Kidney (tissue), 14 donors: ENCODE measurements around the gene RAET1E. TPM values are rescaled to one million over a fixed set of nuclear protein-coding genes. Genes with fewer than 3 reads are reported as not detected.
"Not testable (repeated sequence)": the region's sequence is repeated elsewhere in the genome, so short reads cannot be mapped to it uniquely, and the experiment has no call there.

Experiments
- DNase-seq, 5 donors: peaks; one replicate each; pipeline ENCODE4 v3.0.0-alpha.2; 2013 to 2020
- FAIRE-seq: peaks from 2 replicates; lab custom pipeline; 2012; peaks lifted over from hg19 to GRCh38; lab: Jason Lieb, UNC
- H3K27ac ChIP-seq, 2 donors: one replicate each; pipeline ENCODE4 v1.7.0; 2013; ENCODE audit warnings: low read depth in 2 of 2, low read length in 2 of 2, inconsistent platforms in 1 of 2
- H3K27me3 ChIP-seq: one replicate; pipeline ENCODE4 v1.7.1; 2013; ENCODE audit warnings: low read length, inconsistent platforms; ENCODE audit not compliant: control insufficient read depth, insufficient read depth
- H3K36me3 ChIP-seq, 3 donors: one replicate each; pipeline versions ENCODE4 v1.7.0 to v1.7.1; 2013; ENCODE audit warnings: low read length in 3 of 3, control low read depth in 1 of 3, inconsistent platforms in 1 of 3; ENCODE audit not compliant: insufficient read depth in 3 of 3, control insufficient read depth in 2 of 3
- H3K4me1 ChIP-seq, 3 donors: one replicate each; pipeline versions ENCODE4 v1.7.0 to v1.7.1; 2013; ENCODE audit warnings: low read length in 3 of 3, inconsistent platforms in 1 of 3, low read depth in 1 of 3; ENCODE audit not compliant: control insufficient read depth in 2 of 3, insufficient read depth in 2 of 3
- H3K4me3 ChIP-seq, 3 donors: one replicate each; pipeline versions ENCODE4 v1.7.0 to v1.8.1; 2013; ENCODE audit warnings: low read length in 3 of 3, control low read depth in 1 of 3, inconsistent platforms in 1 of 3
- H3K9ac ChIP-seq, 3 donors: one replicate each; pipeline versions ENCODE4 v1.7.0 to v1.7.1; 2013; ENCODE audit warnings: low read length in 3 of 3, control low read depth in 1 of 3, inconsistent platforms in 1 of 3
- H3K9me3 ChIP-seq, 3 donors: one replicate each; pipeline versions ENCODE4 v1.7.0 to v1.7.1; 2013; ENCODE audit warnings: low read length in 3 of 3, control low read depth in 1 of 3, inconsistent platforms in 1 of 3; ENCODE audit not compliant: control insufficient read depth in 2 of 3, insufficient read depth in 1 of 3
- intact Hi-C: fragments of 100-400 bp; cut with DNase I; formaldehyde crosslinking; loops from one replicate; pipeline ENCODE4 v1.11.1; 2022
- polyA plus RNA-seq: library from polyadenylated mRNA; stranded (reverse); fragments of 350-450 nt; fragmentation: Illumina TruSeq; extraction: RNeasy Lipid Tissue Mini Kit (QIAGEN cat#74804); gene quantifications from one replicate; pipeline ENCODE4 v1.2.3, GENCODE V29; 2014; ENCODE audit warnings: low read depth, low replicate concordance; ENCODE audit not compliant: insufficient read depth
- total RNA-seq: library from RNA; stranded (reverse); fragmentation: NEBNext Ultra II Directional; extraction: Animal tissue kit (Norgen Biotek cat#: 25700); gene quantifications from one replicate; pipeline ENCODE4 v1.2.1, GENCODE V29; 2021
- TF ChIP-seq, protein P1 (sequence below): IDR thresholded peaks from 3 replicates; pipeline ENCODE4 v1.5.1; 2012; ENCODE audit warnings: mild to moderate bottlenecking, moderate library complexity, borderline replicate concordance; ENCODE audit not compliant: insufficient read depth; ENCODE audit errors: extremely low read depth
- donor health status: control.
- donor health status: control.
- donor health status: control.
- donor health status: control.
- donor health status: control.
- donor health status: DM: yes; HTN: yes; CAD: no.
- donor health status: Normal renal cell carcinoma (clear cell type).

The RAET1E gene
- total and polyA plus RNA-seq, 2 donors from 2014 or later = 1.0 to 3.1 TPM

DNA sequence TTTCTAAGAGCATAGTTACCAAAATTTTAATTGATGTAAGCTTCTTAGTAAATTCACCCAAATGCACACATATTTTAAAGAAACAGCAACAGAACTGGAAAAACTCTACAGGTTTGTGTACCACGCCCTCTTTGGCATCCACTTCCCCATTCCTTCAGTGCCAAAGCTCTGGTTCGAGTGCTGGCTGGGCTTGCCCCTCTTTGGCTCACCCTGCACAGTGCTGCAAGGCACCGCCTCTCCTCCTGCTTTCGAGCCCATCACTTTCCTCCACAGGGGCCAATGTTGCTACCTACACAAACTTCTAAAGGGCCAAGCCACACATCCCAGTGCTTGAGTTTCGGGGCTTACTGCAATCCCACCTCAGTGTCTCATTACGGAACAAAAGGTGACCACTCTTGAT is 43.4 kb downstream of the RAET1E start:
- intact Hi-C loops = no loop called here
- Histone ChIP-seq H3K4me1 (peaks cover 0 to 2% (median 0%) of the 10 kb centered on the region in 3 donors), H3K9ac (no peak overlapping the region), H3K4me3 (no peak overlapping the region), H3K27ac (no peak overlapping the region), H3K27me3 (no peaks in the 10 kb centered on the region), H3K36me3 (peaks cover 0 to 4% (median 0%) of the 10 kb centered on the region in 3 donors), H3K9me3 (no peaks in the 10 kb centered on the region)
- FAIRE-seq (no peak), DNase-seq (no peak)
- TF ChIP-seq, protein P1, sequence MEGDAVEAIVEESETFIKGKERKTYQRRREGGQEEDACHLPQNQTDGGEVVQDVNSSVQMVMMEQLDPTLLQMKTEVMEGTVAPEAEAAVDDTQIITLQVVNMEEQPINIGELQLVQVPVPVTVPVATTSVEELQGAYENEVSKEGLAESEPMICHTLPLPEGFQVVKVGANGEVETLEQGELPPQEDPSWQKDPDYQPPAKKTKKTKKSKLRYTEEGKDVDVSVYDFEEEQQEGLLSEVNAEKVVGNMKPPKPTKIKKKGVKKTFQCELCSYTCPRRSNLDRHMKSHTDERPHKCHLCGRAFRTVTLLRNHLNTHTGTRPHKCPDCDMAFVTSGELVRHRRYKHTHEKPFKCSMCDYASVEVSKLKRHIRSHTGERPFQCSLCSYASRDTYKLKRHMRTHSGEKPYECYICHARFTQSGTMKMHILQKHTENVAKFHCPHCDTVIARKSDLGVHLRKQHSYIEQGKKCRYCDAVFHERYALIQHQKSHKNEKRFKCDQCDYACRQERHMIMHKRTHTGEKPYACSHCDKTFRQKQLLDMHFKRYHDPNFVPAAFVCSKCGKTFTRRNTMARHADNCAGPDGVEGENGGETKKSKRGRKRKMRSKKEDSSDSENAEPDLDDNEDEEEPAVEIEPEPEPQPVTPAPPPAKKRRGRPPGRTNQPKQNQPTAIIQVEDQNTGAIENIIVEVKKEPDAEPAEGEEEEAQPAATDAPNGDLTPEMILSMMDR = no peak

DNA sequence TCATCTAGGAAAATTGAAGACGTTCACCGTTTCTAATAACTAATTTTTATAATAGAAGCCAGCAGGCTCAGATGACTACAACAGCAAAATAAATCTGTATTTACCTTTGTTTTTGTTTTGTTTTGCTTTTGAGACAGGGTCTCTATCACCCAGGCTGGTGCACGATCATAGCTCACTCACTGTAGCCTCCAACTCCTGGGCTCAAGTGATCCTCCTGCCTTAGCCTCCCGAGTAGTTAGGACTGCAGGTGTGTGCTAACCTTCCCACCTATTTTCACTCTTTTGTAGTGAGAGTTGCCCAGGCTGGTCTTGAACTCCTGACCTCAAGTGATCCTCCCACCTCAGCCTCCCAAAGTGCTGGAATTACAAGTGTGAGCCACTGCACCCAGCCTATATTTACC is 43.9 kb downstream of the RAET1E start:
- DNase-seq, H3K4me3 ChIP-seq, H3K9ac ChIP-seq, FAIRE-seq, H3K9me3 ChIP-seq, H3K27ac ChIP-seq, H3K27me3 ChIP-seq, intact Hi-C loops, H3K4me1 ChIP-seq, H3K36me3 ChIP-seq: not testable (repeated sequence)

DNA sequence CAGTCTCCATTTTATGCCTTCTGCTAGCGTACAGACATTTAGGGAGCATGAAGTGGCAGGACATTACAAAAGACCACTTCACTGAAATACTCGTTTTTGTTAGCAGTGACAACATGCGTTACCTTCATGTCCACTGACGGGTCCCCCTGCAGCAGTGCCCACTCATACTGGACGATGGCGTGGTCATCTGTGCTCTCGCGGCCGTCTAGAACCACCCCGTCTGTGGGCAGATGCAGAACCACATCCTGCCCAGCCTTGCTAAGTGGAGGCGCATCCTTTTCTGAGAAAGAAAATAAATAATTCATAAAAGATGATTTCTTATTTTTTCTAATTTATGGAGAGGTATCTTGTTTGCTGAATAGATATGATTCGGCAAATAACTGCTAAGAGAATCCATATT is 45.0 kb downstream of the RAET1E start:
- Histone ChIP-seq H3K27me3 (no peaks in the 10 kb centered on the region), H3K9ac (no peak overlapping the region), H3K4me3 (no peak overlapping the region)

DNA sequence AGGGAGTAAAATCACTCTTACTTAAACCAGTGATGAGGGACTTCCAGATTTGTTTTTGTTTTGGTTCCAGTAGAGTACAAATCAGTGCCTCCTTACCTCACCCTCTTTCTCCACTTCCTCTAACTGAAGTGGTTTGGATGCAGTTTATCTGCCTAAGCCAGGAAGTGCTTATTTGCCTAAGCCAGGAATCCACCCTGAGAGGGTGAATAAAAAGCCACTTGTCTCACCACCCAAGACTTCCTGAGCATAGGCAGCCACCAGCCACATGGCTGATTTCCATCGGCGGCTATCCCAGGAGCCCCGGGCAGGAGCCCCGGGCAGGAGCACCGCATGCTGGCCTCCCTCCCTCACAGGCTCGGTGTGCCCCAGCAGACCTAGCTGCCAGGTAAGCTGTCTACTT is 45.7 kb downstream of the RAET1E start:
- Histone ChIP-seq H3K4me3 (no peak overlapping the region), H3K9ac (no peak overlapping the region), H3K36me3 (peaks cover 0 to 4% (median 0%) of the 10 kb centered on the region in 3 donors), H3K27me3 (no peaks in the 10 kb centered on the region), H3K4me1 (peaks cover 0 to 2% (median 0%) of the 10 kb centered on the region in 3 donors), H3K27ac (no peak overlapping the region), H3K9me3 (no peaks in the 10 kb centered on the region)
- DNase-seq (no peak), FAIRE-seq (no peak)
- TF ChIP-seq, protein P1 = no peak
- intact Hi-C loops = no loop called here

More for the DNA sequence above, 45.0 kb downstream of the RAET1E start:
- H3K4me1 ChIP-seq = peaks cover 0 to 2% (median 0%) of the 10 kb centered on the region in 3 donors
- no peak overlapping the region for H3K27ac ChIP-seq
- TF ChIP-seq, protein P1 = no peak
- no peaks in the 10 kb centered on the region for H3K9me3 ChIP-seq
- no peak for DNase-seq
- intact Hi-C loops = no loop called here
- peaks cover 0 to 4% (median 0%) of the 10 kb centered on the region in 3 donors for H3K36me3 ChIP-seq
- no peak for FAIRE-seq
